Endothelial cell of umbilical vein (primary cell): ENCODE measurements around the gene NHS. TPM values are rescaled to one million over a fixed set of nuclear protein-coding genes. Genes with fewer than 3 reads are reported as not detected.

Experiments
- BruUV-seq: library from RNA; stranded (reverse); fragments of 400-500 nt; replicated peaks from 2 replicates; lab custom pipeline; 2021; lab: Mats Ljungman, UMichigan
- CTCF ChIA-PET: fragments of 300-600, 350-600 bp; sonication (Branson Sonifier 250); formaldehyde crosslinking; loops from one replicate; lab custom pipeline; 2021; ENCODE audit warnings: antibody characterized with exemption, inconsistent platforms; lab: Charles Lee
- POLR2A ChIA-PET: fragments of 300-600, 350-600 bp; sonication (Branson Sonifier 250); formaldehyde crosslinking; loops from one replicate; lab custom pipeline; 2021; ENCODE audit warnings: antibody characterized with exemption, inconsistent platforms; lab: Charles Lee
- DNase-seq: peaks from one replicate; pipeline ENCODE4 v3.0.0-alpha.2; 2011; ENCODE audit warnings: low read depth, low spot score
- FAIRE-seq: peaks from 2 replicates; lab custom pipeline; 2011; peaks lifted over from hg19 to GRCh38; lab: Jason Lieb, UNC
- H2AFZ ChIP-seq: 2 replicates; pipeline ENCODE4 v1.6.0; 2012; ENCODE audit warnings: low read depth, low read length, control low read depth, inconsistent platforms
- H3K27ac ChIP-seq: 2 replicates; pipeline ENCODE4 v1.5.1; 2011; ENCODE audit warnings: low read depth, mild to moderate bottlenecking, control low read depth, low read length, moderate library complexity; ENCODE audit not compliant: insufficient read depth
- H3K27me3 ChIP-seq, 2 experiments: 2 replicates each; pipeline versions ENCODE4 v1.6.0 to v1.6.1; 2011; ENCODE audit warnings: low read length in 2 of 2, mixed read lengths in 1 of 2; ENCODE audit not compliant: control insufficient read depth in 2 of 2, insufficient read depth in 2 of 2
- H3K36me3 ChIP-seq, 2 experiments: 2 replicates in 1 of 2; 3 replicates in 1 of 2; pipeline ENCODE4 v1.5.1; 2011; ENCODE audit warnings: low read length in 2 of 2, mild to moderate bottlenecking in 1 of 2, moderate library complexity in 1 of 2; ENCODE audit not compliant: control insufficient read depth in 2 of 2, insufficient read depth in 2 of 2; ENCODE audit errors: extremely low read depth in 1 of 2
- H3K4me1 ChIP-seq: 3 replicates; pipeline ENCODE4 v1.5.1; 2011; ENCODE audit warnings: mild to moderate bottlenecking, low read length; ENCODE audit not compliant: control insufficient read depth, insufficient read depth; ENCODE audit errors: extremely low read depth
- H3K4me2 ChIP-seq: 2 replicates; pipeline ENCODE4 v1.6.1; 2011; ENCODE audit warnings: low read length, control low read depth, mixed read lengths; ENCODE audit not compliant: insufficient read depth
- H3K4me3 ChIP-seq, 3 experiments: fragments of 200-600 bp in 1 of 3; sonication (generic), shearing (Covaris generic) in 1 of 3; replicated peaks in 1 of 3; 2 replicates each; pipeline ENCODE4 v1.5.1; 2011 to 2016; ENCODE audit warnings: control low read depth in 3 of 3, low read length in 3 of 3, mild to moderate bottlenecking in 2 of 3, inconsistent platforms in 1 of 3, low read depth in 1 of 3, moderate library complexity in 1 of 3; ENCODE audit not compliant: insufficient read depth in 1 of 3
- H3K79me2 ChIP-seq: 2 replicates; pipeline ENCODE4 v1.6.0; 2012; ENCODE audit warnings: low read length, inconsistent platforms; ENCODE audit not compliant: control insufficient read depth, insufficient read depth
- H3K9ac ChIP-seq: replicated peaks from 2 replicates; pipeline ENCODE3; 2011; ENCODE audit warnings: low read length, control low read depth; ENCODE audit not compliant: insufficient read depth; ENCODE audit errors: extremely low read depth
- H3K9me1 ChIP-seq: replicated peaks from 3 replicates; pipeline ENCODE4 v1.6.0; 2011; ENCODE audit warnings: mild to moderate bottlenecking, low read length; ENCODE audit not compliant: control insufficient read depth, insufficient read depth; ENCODE audit errors: extremely low read depth
- H3K9me3 ChIP-seq: replicated peaks from 2 replicates; pipeline ENCODE4 v1.5.1; 2012; ENCODE audit warnings: low read length, inconsistent platforms; ENCODE audit not compliant: control insufficient read depth, insufficient read depth
- H4K20me1 ChIP-seq: replicated peaks from 2 replicates; pipeline ENCODE3; 2011; ENCODE audit warnings: mild to moderate bottlenecking, low read length; ENCODE audit not compliant: control insufficient read depth, insufficient read depth; ENCODE audit errors: extremely low read depth
- CTCF ChIP-seq, 2 donors: IDR thresholded peaks; 1 replicate in 1 of 2; 2 replicates in 1 of 2; pipeline ENCODE4 v1.5.1; 2011; ENCODE audit warnings: low read length in 2 of 2, mild to moderate bottlenecking in 2 of 2, moderate library complexity in 2 of 2, control low read depth in 1 of 2, inconsistent platforms in 1 of 2, low read depth in 1 of 2; ENCODE audit not compliant: insufficient read depth in 1 of 2; ENCODE audit errors: extremely low read depth in 1 of 2
- EZH2 ChIP-seq: IDR thresholded peaks from 2 replicates; pipeline ENCODE4 v1.6.1; 2012; ENCODE audit warnings: borderline replicate concordance, low read depth, mild to moderate bottlenecking, moderate library complexity, low read length, inconsistent platforms; ENCODE audit not compliant: severe bottlenecking
- FOS ChIP-seq: IDR thresholded peaks from 2 replicates; pipeline ENCODE4 v1.6.1; 2011; ENCODE audit warnings: mild to moderate bottlenecking, low read length, moderate library complexity, borderline replicate concordance; ENCODE audit not compliant: insufficient read depth
- GATA2 ChIP-seq: IDR thresholded peaks from 2 replicates; pipeline ENCODE4 v1.7.0; 2011; ENCODE audit warnings: low read depth, mild to moderate bottlenecking, moderate library complexity, mixed read lengths, low read length; ENCODE audit not compliant: insufficient read length, insufficient read depth
- JUN ChIP-seq: IDR thresholded peaks from 2 replicates; pipeline ENCODE4 v1.6.1; 2011; ENCODE audit warnings: borderline replicate concordance, low read depth; ENCODE audit not compliant: insufficient read length, insufficient read depth
- MAX ChIP-seq: IDR thresholded peaks from 2 replicates; pipeline ENCODE4 v1.6.1; 2011; ENCODE audit not compliant: insufficient read depth, insufficient read length
- MYC ChIP-seq: IDR thresholded peaks from one replicate; pipeline ENCODE4 v1.6.1; 2011; ENCODE audit warnings: mild to moderate bottlenecking, low read depth, low read length
- POLR2A ChIP-seq: IDR thresholded peaks from 2 replicates; pipeline ENCODE4 v1.6.1; 2012; ENCODE audit warnings: low read depth, mild to moderate bottlenecking, control low read depth, low read length
- POLR2AphosphoS5 ChIP-seq: IDR thresholded peaks from 2 replicates; pipeline ENCODE4 v1.6.1; 2012; ENCODE audit warnings: low read depth, mild to moderate bottlenecking, control low read depth, low read length, moderate library complexity; ENCODE audit not compliant: insufficient read depth
- dilution Hi-C: fragments of 300-500 bp; cut with MboI; formaldehyde crosslinking; loops from one replicate; pipeline ENCODE4 v1.15.0; 2019; ENCODE audit warnings: low sequenced_read_pairs; ENCODE audit not compliant: extremely low pct_ligation_motif_present
- intact Hi-C: fragments of 100-400 bp; cut with micrococcal nuclease; formaldehyde crosslinking; loops from one replicate; pipeline ENCODE4 v1.10.0; 2022
- polyA plus RNA-seq, 4 experiments: library from polyadenylated mRNA; depleted of rRNA in 3 of 4; stranded (reverse) in 3 of 4; unstranded in 1 of 4; fragments of >200 nt; gene quantifications; 2 replicates each; pipeline versions ENCODE4 v1.2.1 to v1.2.3, GENCODE V29; 2011 to 2012; ENCODE audit warnings: missing spikeins in 1 of 4
- total RNA-seq: library from RNA; stranded (reverse); gene quantifications from 2 replicates; pipeline ENCODE4 v1.2.3, GENCODE V29; 2021

NHS gene
- total and polyA plus RNA-seq, 2 donors (not counting 3 experiments of a cell fraction or from before 2014, with no cell fraction given), result 0.07 to 0.46 TPM

- Histone ChIP-seq H3K27ac (no peak overlapping the region), H3K27me3 (no peaks in the 10 kb centered on the region), H2AFZ (no peak overlapping the region), H3K9me3 (no peaks in the 10 kb centered on the region), H4K20me1 (no peaks in the 10 kb centered on the region), H3K9me1 (no peaks in the 10 kb centered on the region), H3K4me1 (peaks cover 8% of the 10 kb centered on the region), H3K36me3 (no peaks in the 10 kb centered on the region), H3K9ac (no peak overlapping the region), H3K4me2 (no peak overlapping the region), H3K79me2 (no peaks in the 10 kb centered on the region), H3K4me3 (no peak overlapping the region)
- TF ChIP-seq FOS (no peak), POLR2A (no peak), CTCF (IDR thresholded peaks at IDR 0.05; ENCODE audit: extremely low read depth in 1 of 2, insufficient read depth in 1 of 2, low read depth in 1 of 2, low read length in 2 of 2) (no peak), POLR2AphosphoS5 (no peak), MYC (no peak), GATA2 (no peak), MAX (no peak), EZH2 (no peak), JUN (no peak)
- CTCF ChIA-PET, result interaction anchor here (1.0 kb wide), 1 partner anchor 45 kb away, joined by 4 read pairs; no protein-coding TSS in a partner anchor
- POLR2A ChIA-PET, result no interaction called here
- no peak for DNase-seq
- intact Hi-C loops (no loop called here), dilution Hi-C loops (no loop called here)
- FAIRE-seq, result no peak
- BruUV-seq, result no TSS peak
Measured at GRCh38 chrX:17546356-17546755, 171.4 kb downstream of the NHS start.
